ENCODE data around the gene PLIN4.

The PLIN4 gene

GRCh38 chr19:4455719-4456475 lies 62.4 kb downstream of the PLIN4 start:
- no peak for DNase-seq (ENCODE audit: low read depth, low spot score)

- no peak for DNase-seq (ENCODE audit: low read depth, low spot score)
These were observed 63.3 kb downstream of the PLIN4 start for GRCh38 chr19:4454747-4455718.

DNA sequence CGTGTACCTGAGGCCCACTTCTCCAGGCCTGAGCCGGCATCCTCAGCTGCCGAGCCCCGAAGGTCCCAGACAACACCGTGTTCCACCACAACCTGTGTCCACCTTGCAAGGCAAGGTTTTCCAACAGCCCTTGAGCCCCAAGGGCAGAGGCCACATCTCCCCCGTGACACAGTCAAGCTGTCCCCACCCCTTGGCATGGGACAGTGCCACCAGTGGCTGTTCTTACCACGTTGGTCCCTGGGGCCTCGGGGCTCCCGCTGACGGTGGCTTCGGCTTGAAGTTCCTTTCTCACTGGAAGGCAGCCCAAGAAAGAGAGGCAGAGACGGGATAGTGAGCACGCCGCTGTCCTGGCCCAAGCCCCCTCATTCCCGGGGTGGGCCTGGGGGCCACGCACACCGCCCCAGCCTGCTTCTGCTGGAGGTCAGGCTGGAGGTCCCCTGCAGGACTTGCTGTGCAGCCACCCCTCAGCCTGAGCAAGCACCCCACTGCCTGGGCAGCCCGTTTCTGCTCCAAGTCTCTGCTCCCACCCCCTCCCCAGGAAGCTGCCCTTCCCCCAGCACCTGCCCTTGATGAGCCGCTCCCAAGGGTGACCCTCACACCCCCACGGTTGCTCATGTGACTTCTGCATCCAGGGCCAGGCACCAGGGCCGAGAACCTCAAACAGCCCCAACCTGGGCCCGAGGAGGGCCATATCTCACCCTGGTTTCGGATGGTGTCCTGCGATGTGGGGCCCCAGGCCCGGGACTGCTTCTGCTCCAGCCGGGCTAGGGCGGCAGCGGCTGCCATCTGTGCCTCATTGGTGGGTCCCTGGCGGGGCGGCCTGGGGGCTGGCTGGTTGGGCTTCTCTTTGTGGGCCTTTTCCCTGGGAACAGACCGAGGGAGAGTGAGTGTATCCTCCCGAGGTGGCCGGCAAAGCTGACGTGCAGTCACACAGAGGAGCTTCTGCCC lies 64.8 kb downstream of the PLIN4 start:
- no peak for DNase-seq (ENCODE audit: low read depth, low spot score)

- no peak for DNase-seq (ENCODE audit: low read depth, low spot score)
These were observed 65.9 kb downstream of the PLIN4 start for GRCh38 chr19:4452230-4452990.

All from activated naive CD8-positive, alpha-beta T cell treated with anti-CD3 and anti-CD28 coated beads, Interleukin-2, amount 50 U/mL, for 16 hours (primary cell).